Measurements from ENCODE around the gene EHMT1.

The EHMT1 gene

DNA sequence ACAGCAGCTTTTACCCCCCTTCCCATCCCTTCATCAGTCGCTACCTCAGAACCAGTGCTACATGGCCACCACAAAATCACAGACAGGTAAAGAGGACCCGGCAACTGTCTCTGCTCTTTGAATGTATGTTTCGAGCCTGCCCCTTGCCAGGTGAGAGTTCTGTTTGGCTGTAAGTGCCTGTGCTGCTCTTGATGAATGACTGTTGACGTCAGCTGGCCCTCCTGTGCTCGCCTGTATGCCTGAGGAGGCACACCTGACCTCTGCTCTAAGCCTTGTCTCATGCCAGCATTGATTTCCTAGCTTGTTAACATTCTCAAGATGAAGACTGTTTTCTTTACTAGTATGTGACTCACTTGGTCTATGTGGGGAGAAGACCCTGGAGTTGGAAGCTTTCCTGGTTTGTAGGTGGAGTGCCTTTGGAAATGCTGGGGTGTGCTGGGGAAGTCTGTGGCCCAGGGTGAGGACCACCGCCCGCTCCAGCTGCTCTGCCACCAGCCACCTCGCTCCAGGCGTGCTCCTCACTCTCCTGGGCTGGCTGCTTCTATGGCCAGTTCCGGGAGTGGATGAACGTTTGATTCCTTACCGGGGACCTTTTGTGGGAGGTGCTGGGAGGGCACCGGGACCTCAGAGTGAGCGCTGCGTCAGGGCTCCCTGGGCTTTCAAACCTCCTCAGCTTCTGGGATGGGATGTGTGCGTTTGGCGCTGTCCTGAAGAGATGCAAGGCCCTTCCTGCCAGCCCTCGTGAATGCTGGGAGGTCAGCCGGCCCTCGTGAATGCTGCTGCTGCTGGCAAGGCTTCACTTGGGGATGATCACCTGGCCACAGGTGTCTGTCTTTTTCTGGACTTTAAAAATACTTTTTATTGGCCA is 109.9 kb downstream of the EHMT1 start:
- Histone ChIP-seq H3K9me3 (ENCODE audit: insufficient read depth, low read depth, low read length) (peaks cover 6% of the 10 kb centered on the region; the same call in 1 of the 2 replicates), H3K4me2 (ENCODE audit: low read depth, low read length, poor library complexity, severe bottlenecking) (no peak overlapping the region), H3K4me3 (ENCODE audit: low read length, poor library complexity, severe bottlenecking) (no peak overlapping the region), H3K36me3 (ENCODE audit: insufficient read depth, low read length) (peaks cover 67% of the 10 kb centered on the region; the same call in 1 of the 2 replicates), H3F3A (ENCODE audit: low read depth) (no peaks in the 10 kb centered on the region), H3K79me2 (ENCODE audit: insufficient read depth, low read length) (peaks cover 28% of the 10 kb centered on the region; the same call in 1 of the 2 replicates), H3K9ac (ENCODE audit: low read depth, low read length, poor library complexity, severe bottlenecking) (no peak overlapping the region), H4K20me1 (ENCODE audit: insufficient read depth, low read length, poor library complexity, severe bottlenecking) (peaks cover 9% of the 10 kb centered on the region), H3K4me1 (ENCODE audit: insufficient read depth, low read length, poor library complexity, severe bottlenecking) (no peaks in the 10 kb centered on the region), H3K9me2 (replicated peaks; ENCODE audit: low read depth, low read length) (no peaks in the 10 kb centered on the region), H3K27me3 (ENCODE audit: insufficient read depth, low read length, poor library complexity, severe bottlenecking) (no peaks in the 10 kb centered on the region), H2AFZ (ENCODE audit: low read length) (no peak overlapping the region)
- no peak for TF ChIP-seq EZH2phosphoT487 (IDR thresholded peaks at IDR 0.05; ENCODE audit: borderline replicate concordance)
- TF ChIP-seq, protein P1, sequence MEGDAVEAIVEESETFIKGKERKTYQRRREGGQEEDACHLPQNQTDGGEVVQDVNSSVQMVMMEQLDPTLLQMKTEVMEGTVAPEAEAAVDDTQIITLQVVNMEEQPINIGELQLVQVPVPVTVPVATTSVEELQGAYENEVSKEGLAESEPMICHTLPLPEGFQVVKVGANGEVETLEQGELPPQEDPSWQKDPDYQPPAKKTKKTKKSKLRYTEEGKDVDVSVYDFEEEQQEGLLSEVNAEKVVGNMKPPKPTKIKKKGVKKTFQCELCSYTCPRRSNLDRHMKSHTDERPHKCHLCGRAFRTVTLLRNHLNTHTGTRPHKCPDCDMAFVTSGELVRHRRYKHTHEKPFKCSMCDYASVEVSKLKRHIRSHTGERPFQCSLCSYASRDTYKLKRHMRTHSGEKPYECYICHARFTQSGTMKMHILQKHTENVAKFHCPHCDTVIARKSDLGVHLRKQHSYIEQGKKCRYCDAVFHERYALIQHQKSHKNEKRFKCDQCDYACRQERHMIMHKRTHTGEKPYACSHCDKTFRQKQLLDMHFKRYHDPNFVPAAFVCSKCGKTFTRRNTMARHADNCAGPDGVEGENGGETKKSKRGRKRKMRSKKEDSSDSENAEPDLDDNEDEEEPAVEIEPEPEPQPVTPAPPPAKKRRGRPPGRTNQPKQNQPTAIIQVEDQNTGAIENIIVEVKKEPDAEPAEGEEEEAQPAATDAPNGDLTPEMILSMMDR (conservative IDR thresholded peaks at IDR 0.05; ENCODE audit: low read length) = no peak

DNA sequence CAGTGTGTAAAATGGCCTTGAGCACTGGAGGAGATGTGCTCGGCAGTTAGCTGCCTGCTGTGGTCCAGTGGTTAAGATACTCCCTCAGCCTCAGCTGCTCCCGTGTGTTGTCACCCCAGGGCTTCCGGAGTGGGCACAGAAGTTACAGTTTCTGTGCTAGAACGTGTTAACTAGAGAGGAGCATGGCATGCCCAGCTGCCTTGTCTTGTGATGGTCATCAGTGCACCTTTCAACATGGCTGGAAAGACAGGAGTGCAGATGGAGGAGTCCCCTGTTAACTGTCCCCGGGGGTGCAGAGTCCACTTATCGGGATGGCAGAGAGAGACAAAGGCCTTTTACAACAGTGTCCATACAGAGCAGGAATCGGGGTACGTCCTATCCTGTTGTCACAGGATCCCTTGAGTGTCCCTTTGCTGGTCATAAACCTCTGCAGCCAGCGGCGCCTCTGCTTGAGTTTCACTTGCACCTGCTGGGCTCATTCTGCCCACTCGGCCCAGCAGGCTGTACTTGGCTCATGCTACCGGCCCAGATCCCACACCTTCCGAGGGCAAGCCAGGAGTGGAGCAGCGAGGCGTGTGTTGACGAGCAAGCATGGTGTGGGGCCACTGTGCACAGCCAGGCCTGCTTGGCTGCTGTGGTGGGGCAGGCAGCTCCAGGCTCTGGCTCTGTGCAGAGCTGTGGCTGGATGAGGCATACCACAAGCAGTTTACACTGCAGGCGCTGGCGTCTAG is 112.6 kb downstream of the EHMT1 start:
- Histone ChIP-seq H3K4me2 (ENCODE audit: low read depth, low read length, poor library complexity, severe bottlenecking) (no peak overlapping the region), H3K79me2 (ENCODE audit: insufficient read depth, low read length) (peaks cover 6% of the 10 kb centered on the region; the same call in 1 of the 2 replicates), H3K9ac (ENCODE audit: low read depth, low read length, poor library complexity, severe bottlenecking) (no peak overlapping the region), H3K9me3 (ENCODE audit: insufficient read depth, low read depth, low read length) (peaks cover 19% of the 10 kb centered on the region; the same call in 1 of the 2 replicates), H2AFZ (ENCODE audit: low read length) (no peak overlapping the region), H3K4me3 (ENCODE audit: low read length, poor library complexity, severe bottlenecking) (no peak overlapping the region), H3K4me1 (ENCODE audit: insufficient read depth, low read length, poor library complexity, severe bottlenecking) (no peaks in the 10 kb centered on the region), H3K36me3 (ENCODE audit: insufficient read depth, low read length) (peaks cover 77% of the 10 kb centered on the region; the same call in 1 of the 2 replicates), H3F3A (ENCODE audit: low read depth) (no peaks in the 10 kb centered on the region), H3K9me2 (replicated peaks; ENCODE audit: low read depth, low read length) (no peaks in the 10 kb centered on the region), H4K20me1 (ENCODE audit: insufficient read depth, low read length, poor library complexity, severe bottlenecking) (no peaks in the 10 kb centered on the region), H3K27me3 (ENCODE audit: insufficient read depth, low read length, poor library complexity, severe bottlenecking) (no peaks in the 10 kb centered on the region)
- TF ChIP-seq, protein P1 (conservative IDR thresholded peaks at IDR 0.05; ENCODE audit: low read length) = no peak
- TF ChIP-seq EZH2phosphoT487 (IDR thresholded peaks at IDR 0.05; ENCODE audit: borderline replicate concordance) = no peak

DNA sequence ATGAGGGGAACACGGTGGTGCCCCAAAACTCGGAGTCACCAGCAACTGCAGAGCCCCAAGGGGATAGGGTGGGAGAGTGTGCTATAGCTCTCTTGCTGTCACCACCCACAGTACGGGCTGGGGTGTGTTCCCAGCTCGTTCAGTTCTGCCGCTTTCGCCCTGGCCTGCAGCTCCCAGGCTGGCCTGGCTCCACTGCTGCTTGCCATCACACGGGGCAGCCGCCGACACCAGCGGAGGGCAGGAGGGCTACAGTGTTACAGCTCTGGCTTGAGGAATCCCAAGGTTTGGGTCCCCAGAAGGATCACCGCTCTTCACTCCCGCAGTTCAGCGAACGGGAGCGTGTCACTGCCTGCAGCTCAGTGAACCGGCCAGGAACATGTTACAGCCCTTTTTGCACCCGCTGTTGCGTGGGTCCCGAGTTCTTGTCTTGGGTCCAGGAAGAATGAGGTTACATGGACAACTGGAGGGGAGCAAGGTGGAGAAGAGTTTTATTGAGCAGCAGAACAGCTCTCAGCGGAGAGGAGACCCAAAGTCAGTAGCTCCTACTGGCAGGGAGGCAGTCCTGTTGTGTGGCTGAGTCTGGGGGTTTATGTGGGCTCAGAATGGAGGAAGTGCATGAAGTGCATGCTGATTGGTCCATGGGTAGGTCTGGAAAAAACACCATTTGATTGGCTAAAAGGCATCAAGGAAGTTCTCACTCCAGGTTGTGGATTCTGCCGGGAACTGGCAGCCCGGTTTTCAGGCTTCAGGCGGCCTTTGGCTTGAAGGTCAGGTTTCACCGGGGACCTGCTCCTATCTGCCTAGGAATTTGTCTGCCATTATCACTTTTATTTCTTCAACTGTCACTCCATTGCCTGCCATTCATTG is 113.4 kb downstream of the EHMT1 start:
- Histone ChIP-seq H3K9ac (ENCODE audit: low read depth, low read length, poor library complexity, severe bottlenecking) (no peak overlapping the region), H4K20me1 (ENCODE audit: insufficient read depth, low read length, poor library complexity, severe bottlenecking) (no peaks in the 10 kb centered on the region), H3K79me2 (ENCODE audit: insufficient read depth, low read length) (no peaks in the 10 kb centered on the region), H3K36me3 (ENCODE audit: insufficient read depth, low read length) (peaks cover 70% of the 10 kb centered on the region; the same call in 1 of the 2 replicates), H2AFZ (ENCODE audit: low read length) (no peak overlapping the region), H3K4me3 (ENCODE audit: low read length, poor library complexity, severe bottlenecking) (no peak overlapping the region), H3K27me3 (ENCODE audit: insufficient read depth, low read length, poor library complexity, severe bottlenecking) (no peaks in the 10 kb centered on the region), H3K9me2 (replicated peaks; ENCODE audit: low read depth, low read length) (no peaks in the 10 kb centered on the region), H3K4me2 (ENCODE audit: low read depth, low read length, poor library complexity, severe bottlenecking) (no peak overlapping the region), H3F3A (ENCODE audit: low read depth) (no peaks in the 10 kb centered on the region), H3K9me3 (ENCODE audit: insufficient read depth, low read depth, low read length) (peaks cover 19% of the 10 kb centered on the region; the same call in 1 of the 2 replicates), H3K4me1 (ENCODE audit: insufficient read depth, low read length, poor library complexity, severe bottlenecking) (no peaks in the 10 kb centered on the region)
- TF ChIP-seq, protein P1 (conservative IDR thresholded peaks at IDR 0.05; ENCODE audit: low read length) = no peak
- no peak for TF ChIP-seq EZH2phosphoT487 (IDR thresholded peaks at IDR 0.05; ENCODE audit: borderline replicate concordance)

Data from Loucy (cell line).